Measurements from ENCODE around the gene POU3F2. TPM values are rescaled to one million over a fixed set of nuclear protein-coding genes. Genes with fewer than 3 reads are reported as not detected.
A peak's percentile ranks its signal among the peaks of the same experiment; 100 is the strongest.

The POU3F2 gene
- total RNA-seq, 1 donor from 2014 or later = 12.2 TPM

GRCh38 chr6:98840996-98841513 is 6.7 kb downstream of the POU3F2 start:
- peaks cover 67% of the 10 kb centered on the region for H3K4me1 ChIP-seq
- H3K27me3 ChIP-seq = peaks cover 90% of the 10 kb centered on the region
- H3K9me3 ChIP-seq (ENCODE audit: low read depth) = no peaks in the 10 kb centered on the region
- Mint-ChIP-seq H3K27ac (peak overlapping the region; percentile 77), H3K36me3 (peaks cover 58% of the 10 kb centered on the region), H3K4me1 (peaks cover 41% of the 10 kb centered on the region), H3K9me3 (peaks cover 2% of the 10 kb centered on the region), H3K27me3 (ENCODE audit: insufficient read depth, low read depth) (peaks cover 10% of the 10 kb centered on the region), H3K4me3 (peak overlapping the region; percentile 94)
- no peaks in the 10 kb centered on the region for H3K36me3 ChIP-seq
- no peak overlapping the region for H3K4me2 ChIP-seq
- peaks cover 82% of the 10 kb centered on the region for H4K20me1 ChIP-seq (ENCODE audit: low read depth)
- DNase-seq (ENCODE audit: low spot score) = no peak
- H3K4me3 ChIP-seq = no peak overlapping the region
- no peak overlapping the region for H3K9ac ChIP-seq
- no peak overlapping the region for H2AFZ ChIP-seq (replicated peaks)
- H3K79me2 ChIP-seq (ENCODE audit: low read depth) = peaks cover 37% of the 10 kb centered on the region
- TF ChIP-seq EZH2phosphoT487 (IDR thresholded peaks at IDR 0.05) (no peak), EZH2 (IDR thresholded peaks at IDR 0.05) (no peak), CTCF (IDR thresholded peaks at IDR 0.05) (no peak)
- no peak overlapping the region for H3K27ac ChIP-seq
- peaks cover 32% of the 10 kb centered on the region for H3F3A ChIP-seq (ENCODE audit: low read depth)

- no peaks in the 10 kb centered on the region for H3K9me3 ChIP-seq (ENCODE audit: low read depth)
- H4K20me1 ChIP-seq (ENCODE audit: low read depth) = peaks cover 75% of the 10 kb centered on the region
- peaks cover 56% of the 10 kb centered on the region for H3K36me3 Mint-ChIP-seq
- no peaks in the 10 kb centered on the region for H3K36me3 ChIP-seq
- peaks cover 49% of the 10 kb centered on the region for H3K4me1 Mint-ChIP-seq
- TF ChIP-seq EZH2 (IDR thresholded peaks at IDR 0.05) (no peak), EZH2phosphoT487 (IDR thresholded peaks at IDR 0.05) (no peak), CTCF (IDR thresholded peaks at IDR 0.05) (no peak)
- H3K4me3 Mint-ChIP-seq = peak overlapping the region; percentile 94
- peaks cover 25% of the 10 kb centered on the region for H3F3A ChIP-seq (ENCODE audit: low read depth)
- H3K4me1 ChIP-seq = peaks cover 60% of the 10 kb centered on the region
- peak; percentile 44 for DNase-seq (ENCODE audit: low spot score)
- H3K79me2 ChIP-seq (ENCODE audit: low read depth) = peaks cover 29% of the 10 kb centered on the region
- no peak overlapping the region for H3K9ac ChIP-seq
- peak overlapping the region; percentile 52 for H3K4me3 ChIP-seq
- H3K9me3 Mint-ChIP-seq = peaks cover 2% of the 10 kb centered on the region
- H3K4me2 ChIP-seq = peak overlapping the region; percentile 80
- peaks cover 90% of the 10 kb centered on the region for H3K27me3 ChIP-seq
- peak overlapping the region; percentile 92 for H3K27ac Mint-ChIP-seq
- no peak overlapping the region for H3K27ac ChIP-seq
- H3K27me3 Mint-ChIP-seq (ENCODE audit: insufficient read depth, low read depth) = peaks cover 10% of the 10 kb centered on the region
- H2AFZ ChIP-seq (replicated peaks) = no peak overlapping the region
These were observed 7.4 kb downstream of the POU3F2 start for GRCh38 chr6:98841621-98842341.

GRCh38 chr6:98842342-98843180 is 8.2 kb downstream of the POU3F2 start:
- Mint-ChIP-seq H3K27me3 (ENCODE audit: insufficient read depth, low read depth) (peaks cover 10% of the 10 kb centered on the region), H3K36me3 (peaks cover 58% of the 10 kb centered on the region), H3K9me3 (no peaks in the 10 kb centered on the region), H3K27ac (peak overlapping the region; percentile 98), H3K4me1 (peaks cover 55% of the 10 kb centered on the region), H3K4me3 (peak overlapping the region; percentile 94)
- Histone ChIP-seq H3K27ac (no peak overlapping the region), H2AFZ (replicated peaks) (no peak overlapping the region), H3F3A (ENCODE audit: low read depth) (peaks cover 25% of the 10 kb centered on the region), H3K4me3 (peak overlapping the region; percentile 52), H3K27me3 (peaks cover 90% of the 10 kb centered on the region), H3K4me1 (peaks cover 53% of the 10 kb centered on the region), H3K9me3 (ENCODE audit: low read depth) (no peaks in the 10 kb centered on the region), H3K79me2 (ENCODE audit: low read depth) (peaks cover 22% of the 10 kb centered on the region), H3K4me2 (peak overlapping the region; percentile 80), H4K20me1 (ENCODE audit: low read depth) (peaks cover 67% of the 10 kb centered on the region), H3K9ac (no peak overlapping the region), H3K36me3 (no peaks in the 10 kb centered on the region)
- DNase-seq (ENCODE audit: low spot score) = peak; percentile 72
- TF ChIP-seq EZH2 (IDR thresholded peaks at IDR 0.05) (peak; percentile 91), EZH2phosphoT487 (IDR thresholded peaks at IDR 0.05) (peak; percentile 68), CTCF (IDR thresholded peaks at IDR 0.05) (no peak)
